WTC11 (cell line): ENCODE results near the gene BIRC5.

Source experiments
- CREB1 ChIP-seq: sonication (generic); formaldehyde crosslinking; IDR thresholded peaks from 2 replicates; pipeline ENCODE4 v1.8.0; 2023; ENCODE audit warnings: mild to moderate bottlenecking, missing genetic modification reagents
- GABPB1 ChIP-seq: sonication (generic); formaldehyde crosslinking; IDR thresholded peaks from 2 replicates; pipeline ENCODE4 v1.8.1; 2023; ENCODE audit warnings: mild to moderate bottlenecking, missing genetic modification reagents
- NR1H2 ChIP-seq: sonication (generic); formaldehyde crosslinking; IDR thresholded peaks from 2 replicates; pipeline ENCODE4 v1.9.0; 2021; ENCODE audit warnings: mild to moderate bottlenecking, moderate library complexity, missing genetic modification reagents
- RELA ChIP-seq: sonication (generic); formaldehyde crosslinking; IDR thresholded peaks from 2 replicates; pipeline ENCODE4 v1.8.1; 2022; ENCODE audit warnings: missing genetic modification reagents, mild to moderate bottlenecking, borderline replicate concordance
- TEAD4 ChIP-seq: sonication (generic); formaldehyde crosslinking; IDR thresholded peaks from 2 replicates; pipeline ENCODE4 v1.8.0; 2022; ENCODE audit warnings: mild to moderate bottlenecking, missing genetic modification reagents
- ZNF317 ChIP-seq: sonication (generic); formaldehyde crosslinking; IDR thresholded peaks from 2 replicates; pipeline ENCODE4 v1.8.1; 2023; ENCODE audit warnings: low read depth, mild to moderate bottlenecking, moderate library complexity, missing genetic modification reagents, borderline replicate concordance
- TF ChIP-seq, protein P1 (sequence below): fragments of 200-600 bp; IDR thresholded peaks from 2 replicates; pipeline ENCODE4 v1.8.0; 2022; ENCODE audit warnings: antibody characterized with exemption
- TF ChIP-seq, protein P2 (sequence below): sonication (generic); formaldehyde crosslinking; conservative IDR thresholded peaks from 2 replicates; pipeline ENCODE4 v1.8.1; 2022; ENCODE audit warnings: mild to moderate bottlenecking, missing genetic modification reagents
- TF ChIP-seq, protein P3 (sequence below): sonication (generic); formaldehyde crosslinking; IDR thresholded peaks from 2 replicates; pipeline ENCODE4 v1.8.1; 2022; ENCODE audit warnings: low read depth, missing genetic modification reagents, borderline replicate concordance
- TF ChIP-seq, protein P4 (sequence below): sonication (generic); formaldehyde crosslinking; IDR thresholded peaks from 2 replicates; pipeline ENCODE4 v1.8.0; 2022; ENCODE audit warnings: mild to moderate bottlenecking, missing genetic modification reagents

DNA sequence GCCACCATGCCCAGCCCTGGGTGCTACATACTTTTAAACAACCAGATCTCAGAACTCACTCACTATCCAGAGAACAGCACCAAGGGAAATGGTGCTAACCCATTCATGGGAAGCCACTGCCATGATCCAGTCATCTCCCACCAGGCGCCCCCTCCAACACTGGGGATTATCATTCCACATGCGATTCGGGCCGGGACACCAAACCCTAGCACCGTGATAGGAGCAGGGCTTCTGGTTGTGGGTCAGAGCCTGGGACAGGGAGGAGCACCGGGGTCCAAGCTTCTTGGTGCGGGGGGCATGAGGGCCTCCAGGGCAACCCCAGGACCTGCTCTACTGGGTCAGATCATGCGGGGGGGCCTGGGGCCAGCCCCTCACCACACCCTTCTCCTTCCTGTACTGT, 21.8 kb downstream of the BIRC5 start:
- TF ChIP-seq TEAD4 (no peak), ZNF317 (CRISPR knock-in tag) (no peak), NR1H2 (CRISPR knock-in tag) (no peak), GABPB1 (CRISPR knock-in tag) (no peak), RELA (CRISPR knock-in tag) (no peak), CREB1 (CRISPR knock-in tag) (no peak)
- TF ChIP-seq, protein P1, sequence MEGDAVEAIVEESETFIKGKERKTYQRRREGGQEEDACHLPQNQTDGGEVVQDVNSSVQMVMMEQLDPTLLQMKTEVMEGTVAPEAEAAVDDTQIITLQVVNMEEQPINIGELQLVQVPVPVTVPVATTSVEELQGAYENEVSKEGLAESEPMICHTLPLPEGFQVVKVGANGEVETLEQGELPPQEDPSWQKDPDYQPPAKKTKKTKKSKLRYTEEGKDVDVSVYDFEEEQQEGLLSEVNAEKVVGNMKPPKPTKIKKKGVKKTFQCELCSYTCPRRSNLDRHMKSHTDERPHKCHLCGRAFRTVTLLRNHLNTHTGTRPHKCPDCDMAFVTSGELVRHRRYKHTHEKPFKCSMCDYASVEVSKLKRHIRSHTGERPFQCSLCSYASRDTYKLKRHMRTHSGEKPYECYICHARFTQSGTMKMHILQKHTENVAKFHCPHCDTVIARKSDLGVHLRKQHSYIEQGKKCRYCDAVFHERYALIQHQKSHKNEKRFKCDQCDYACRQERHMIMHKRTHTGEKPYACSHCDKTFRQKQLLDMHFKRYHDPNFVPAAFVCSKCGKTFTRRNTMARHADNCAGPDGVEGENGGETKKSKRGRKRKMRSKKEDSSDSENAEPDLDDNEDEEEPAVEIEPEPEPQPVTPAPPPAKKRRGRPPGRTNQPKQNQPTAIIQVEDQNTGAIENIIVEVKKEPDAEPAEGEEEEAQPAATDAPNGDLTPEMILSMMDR, result no peak
- TF ChIP-seq, protein P2, sequence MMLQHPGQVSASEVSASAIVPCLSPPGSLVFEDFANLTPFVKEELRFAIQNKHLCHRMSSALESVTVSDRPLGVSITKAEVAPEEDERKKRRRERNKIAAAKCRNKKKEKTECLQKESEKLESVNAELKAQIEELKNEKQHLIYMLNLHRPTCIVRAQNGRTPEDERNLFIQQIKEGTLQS (CRISPR knock-in tag), result no peak
- TF ChIP-seq, protein P3, sequence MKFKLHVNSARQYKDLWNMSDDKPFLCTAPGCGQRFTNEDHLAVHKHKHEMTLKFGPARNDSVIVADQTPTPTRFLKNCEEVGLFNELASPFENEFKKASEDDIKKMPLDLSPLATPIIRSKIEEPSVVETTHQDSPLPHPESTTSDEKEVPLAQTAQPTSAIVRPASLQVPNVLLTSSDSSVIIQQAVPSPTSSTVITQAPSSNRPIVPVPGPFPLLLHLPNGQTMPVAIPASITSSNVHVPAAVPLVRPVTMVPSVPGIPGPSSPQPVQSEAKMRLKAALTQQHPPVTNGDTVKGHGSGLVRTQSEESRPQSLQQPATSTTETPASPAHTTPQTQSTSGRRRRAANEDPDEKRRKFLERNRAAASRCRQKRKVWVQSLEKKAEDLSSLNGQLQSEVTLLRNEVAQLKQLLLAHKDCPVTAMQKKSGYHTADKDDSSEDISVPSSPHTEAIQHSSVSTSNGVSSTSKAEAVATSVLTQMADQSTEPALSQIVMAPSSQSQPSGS (CRISPR knock-in tag), result no peak
- TF ChIP-seq, protein P4, sequence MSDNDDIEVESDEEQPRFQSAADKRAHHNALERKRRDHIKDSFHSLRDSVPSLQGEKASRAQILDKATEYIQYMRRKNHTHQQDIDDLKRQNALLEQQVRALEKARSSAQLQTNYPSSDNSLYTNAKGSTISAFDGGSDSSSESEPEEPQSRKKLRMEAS (CRISPR knock-in tag), result no peak
